Activated T-cell treated with anti-CD3 and anti-CD28 coated beads, Interleukin-2, amount 50 U/mL, for 48 hours (primary cell): ENCODE results near the gene TMEM38A.

Experiments
- DNase-seq, 2 experiments: peaks; one replicate each; pipeline ENCODE4 v3.0.0-alpha.2; 2020

Gene TMEM38A

GRCh38 chr19:16660763-16661479 lies at the start of gene TMEM38A:
Gene TMEM38A (plus strand): TSS chr19:16661139. CDS start chr19:16661218, 79 bp downstream.
- peak; percentile 43 to 57 for DNase-seq

- no peak for DNase-seq
These were observed 48.3 kb upstream of the TMEM38A start for GRCh38 chr19:16612636-16613035.

GRCh38 chr19:16613841-16614240 lies 47.1 kb upstream of the TMEM38A start:
- DNase-seq = no peak

- DNase-seq = no peak
These were observed 46.0 kb upstream of the TMEM38A start for GRCh38 chr19:16614941-16615340.

- DNase-seq = no peak
These were observed 45.1 kb upstream of the TMEM38A start for GRCh38 chr19:16615808-16616207.

GRCh38 chr19:16618248-16618647 lies 42.7 kb upstream of the TMEM38A start:
- DNase-seq = no peak

GRCh38 chr19:16619457-16619856 lies 41.5 kb upstream of the TMEM38A start:
- no peak for DNase-seq

GRCh38 chr19:16620018-16620417 lies 40.9 kb upstream of the TMEM38A start:
- no peak for DNase-seq

- DNase-seq = no peak
These were observed 40.4 kb upstream of the TMEM38A start for GRCh38 chr19:16620584-16620983.

GRCh38 chr19:16621165-16621800 lies 39.7 kb upstream of the TMEM38A start:
- no peak for DNase-seq

- DNase-seq = no peak
These were observed 37.9 kb upstream of the TMEM38A start for GRCh38 chr19:16623066-16623465.

GRCh38 chr19:16623576-16623975 lies 37.4 kb upstream of the TMEM38A start:
- no peak for DNase-seq

GRCh38 chr19:16624236-16624635 lies 36.7 kb upstream of the TMEM38A start:
- no peak for DNase-seq

GRCh38 chr19:16625163-16625958 lies 35.6 kb upstream of the TMEM38A start:
- DNase-seq = no peak

- no peak for DNase-seq
These were observed 34.1 kb upstream of the TMEM38A start for GRCh38 chr19:16626796-16627192.

- peak; percentile 49 for DNase-seq
These were observed 33.6 kb upstream of the TMEM38A start for GRCh38 chr19:16627193-16627927.

- DNase-seq = no peak
These were observed 33.1 kb upstream of the TMEM38A start for GRCh38 chr19:16627928-16628182.

- peak; percentile 97 for DNase-seq
These were observed 32.6 kb upstream of the TMEM38A start, which contains the start of gene MED26 for GRCh38 chr19:16628183-16628983. Gene MED26 (minus strand): TSS chr19:16628204. CDS start chr19:16627943, 261 bp downstream.

- DNase-seq = no peak
These were observed 31.8 kb upstream of the TMEM38A start for GRCh38 chr19:16628984-16629691.

- no peak for DNase-seq
These were observed 29.5 kb upstream of the TMEM38A start for GRCh38 chr19:16631465-16631864.

- DNase-seq = no peak
These were observed 23.4 kb upstream of the TMEM38A start for GRCh38 chr19:16637535-16637934.

GRCh38 chr19:16638666-16639065 lies 22.3 kb upstream of the TMEM38A start:
- DNase-seq = no peak
